A549 (cell line): Measurements from ENCODE around the gene SLC32A1. TPM values are rescaled to one million over a fixed set of nuclear protein-coding genes. Genes with fewer than 3 reads are reported as not detected.

Source experiments
- ATAC-seq, 2 experiments: fragments of 200-7000 bp in 1 of 2; fragments of >200 bp in 1 of 2; cut with Nextera tagmentation in 1 of 2; cut with Tn5 transposase in 1 of 2; 3 replicates each; pipeline versions ENCODE4 v1.8.0 to v1.9.1; 2018 to 2020; ENCODE audit warnings: mild to moderate bottlenecking in 1 of 2, moderate library complexity in 1 of 2
- CTCF ChIA-PET: fragments of 300-600 bp; sonication (Branson Sonifier 250); formaldehyde crosslinking; extraction: SDS; loops from one replicate; lab custom pipeline; 2021; ENCODE audit warnings: antibody characterized with exemption, inconsistent platforms; lab: Yijun Ruan, JAX
- POLR2A ChIA-PET: fragments of 350-600 bp; formaldehyde crosslinking; extraction: SDS; loops from one replicate; lab custom pipeline; 2021; ENCODE audit warnings: antibody characterized with exemption, inconsistent platforms; lab: Yijun Ruan, JAX
- DNase-seq, 2 experiments: peaks; one replicate each; pipeline versions ENCODE4 v3.0.0 to v3.0.0-alpha.2; 2011 to 2016; ENCODE audit warnings: low read depth in 1 of 2, low spot score in 1 of 2
- FAIRE-seq: peaks from 2 replicates; lab custom pipeline; 2011; peaks lifted over from hg19 to GRCh38; lab: Jason Lieb, UNC
- H3K27ac ChIP-seq, 2 experiments: fragments of >200 bp; sonication (Bioruptor Twin); formaldehyde crosslinking; 3 replicates each; pipeline ENCODE4 v1.5.1; 2016 to 2017
- H3K4me1 ChIP-seq: fragments of >200 bp; sonication (Bioruptor Twin); formaldehyde crosslinking; 3 replicates; pipeline ENCODE4 v1.6.1; 2016
- H3K4me2 ChIP-seq: fragments of >200 bp; sonication (Bioruptor Twin); formaldehyde crosslinking; 3 replicates; pipeline ENCODE4 v1.6.1; 2016
- H3K4me3 ChIP-seq: fragments of >200 bp; sonication (Bioruptor Twin); formaldehyde crosslinking; 3 replicates; pipeline ENCODE4 v1.5.1; 2016
- H3K9me3 ChIP-seq: fragments of >200 bp; sonication (Bioruptor Twin); formaldehyde crosslinking; 3 replicates; pipeline ENCODE4 v1.6.1; 2016
- CBX8 ChIP-seq: fragments of 200-600 bp; sonication (generic); IDR thresholded peaks from 2 replicates; pipeline ENCODE4 v1.6.1; 2016
- E2F6 ChIP-seq: IDR thresholded peaks from 2 replicates; pipeline ENCODE4 v1.6.1; 2012; ENCODE audit warnings: low read depth, borderline replicate concordance
- EHF ChIP-seq: fragments of 250-450 bp; sonication (Bioruptor Pico); IDR thresholded peaks from 2 replicates; pipeline ENCODE4 v1.5.0; 2020; ENCODE audit warnings: mild to moderate bottlenecking
- EHMT2 ChIP-seq: fragments of 200-600 bp; sonication (generic); IDR thresholded peaks from 2 replicates; pipeline ENCODE4 v1.6.1; 2016; ENCODE audit warnings: antibody characterized with exemption, low read depth, mild to moderate bottlenecking, moderate library complexity
- ESRRA ChIP-seq: fragments of 150-350 bp; IDR thresholded peaks from 2 replicates; pipeline ENCODE4 v1.6.1; 2014; ENCODE audit warnings: mild to moderate bottlenecking, low read length, borderline replicate concordance
- HMGXB4 ChIP-seq: fragments of 250-450 bp; sonication (Bioruptor Pico); IDR thresholded peaks from 2 replicates; pipeline ENCODE4 v1.5.0; 2021; ENCODE audit warnings: mild to moderate bottlenecking, moderate library complexity, borderline replicate concordance
- NFE2L2 ChIP-seq: fragments of 150-350 bp; conservative IDR thresholded peaks from 2 replicates; pipeline ENCODE4 v1.6.1; 2014; ENCODE audit warnings: low read length
- PHF8 ChIP-seq: fragments of 200-600 bp; sonication (generic); IDR thresholded peaks from 2 replicates; pipeline ENCODE4 v1.6.1; 2016; ENCODE audit warnings: low read depth, mild to moderate bottlenecking, antibody characterized with exemption, moderate library complexity, borderline replicate concordance
- USF2 ChIP-seq: fragments of 450-650 bp; IDR thresholded peaks from 2 replicates; pipeline ENCODE4 v1.6.1; 2014; ENCODE audit warnings: antibody characterized with exemption
- ZNF302 ChIP-seq: fragments of 250-450 bp; sonication (Bioruptor Pico); IDR thresholded peaks from 2 replicates; pipeline ENCODE4 v1.9.0; 2021; ENCODE audit warnings: inconsistent platforms, mild to moderate bottlenecking, moderate library complexity
- WGBS: methylation state at CpG from one replicate; pipeline ENCODE4 v1.1.6; 2017; ENCODE audit errors: missing lambda C conversion rate; 5-methylcytosine and 5-hydroxymethylcytosine counted together
- polyA plus RNA-seq, 4 experiments: library from polyadenylated mRNA; depleted of rRNA in 3 of 4; stranded (reverse); fragments of >200 nt; fragmentation: RNase III in 1 of 4; extraction: RNeasy Plus Mini Kit Qiagen cat#74134 plus additional on column Dnase treatment in 1 of 4; gene quantifications; 2 replicates in 3 of 4; 3 replicates in 1 of 4; pipeline ENCODE4 v1.2.3, GENCODE V29; 2011 to 2017
- TF ChIP-seq, protein P1 (sequence below): fragments of 150-350 bp; IDR thresholded peaks from 2 replicates; pipeline ENCODE4 v1.6.1; 2014; ENCODE audit warnings: low read depth, mild to moderate bottlenecking, low read length
- TF ChIP-seq, protein P2 (sequence below): IDR thresholded peaks from 2 replicates; pipeline ENCODE4 v1.6.1; 2012
- TF ChIP-seq, protein P3 (sequence below): fragments of 250-450 bp; sonication (Bioruptor Pico); IDR thresholded peaks from 2 replicates; pipeline ENCODE4 v1.5.0; 2020; ENCODE audit warnings: low read depth, mild to moderate bottlenecking, moderate library complexity

Gene SLC32A1
- polyA plus RNA-seq, 2 of the 4 experiments (the other 2 are of a cell fraction) = not detected

- TF ChIP-seq HMGXB4 (CRISPR knock-in tag) (no peak), EHMT2 (no peak), CBX8 (no peak), NFE2L2 (no peak)
- TF ChIP-seq, protein P1, sequence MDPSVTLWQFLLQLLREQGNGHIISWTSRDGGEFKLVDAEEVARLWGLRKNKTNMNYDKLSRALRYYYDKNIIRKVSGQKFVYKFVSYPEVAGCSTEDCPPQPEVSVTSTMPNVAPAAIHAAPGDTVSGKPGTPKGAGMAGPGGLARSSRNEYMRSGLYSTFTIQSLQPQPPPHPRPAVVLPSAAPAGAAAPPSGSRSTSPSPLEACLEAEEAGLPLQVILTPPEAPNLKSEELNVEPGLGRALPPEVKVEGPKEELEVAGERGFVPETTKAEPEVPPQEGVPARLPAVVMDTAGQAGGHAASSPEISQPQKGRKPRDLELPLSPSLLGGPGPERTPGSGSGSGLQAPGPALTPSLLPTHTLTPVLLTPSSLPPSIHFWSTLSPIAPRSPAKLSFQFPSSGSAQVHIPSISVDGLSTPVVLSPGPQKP = no peak
- TF ChIP-seq, protein P2, sequence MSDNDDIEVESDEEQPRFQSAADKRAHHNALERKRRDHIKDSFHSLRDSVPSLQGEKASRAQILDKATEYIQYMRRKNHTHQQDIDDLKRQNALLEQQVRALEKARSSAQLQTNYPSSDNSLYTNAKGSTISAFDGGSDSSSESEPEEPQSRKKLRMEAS = no peak
Observed at GRCh38 chr20:38735172-38735571, 10.9 kb downstream of the SLC32A1 start (continued).

DNA sequence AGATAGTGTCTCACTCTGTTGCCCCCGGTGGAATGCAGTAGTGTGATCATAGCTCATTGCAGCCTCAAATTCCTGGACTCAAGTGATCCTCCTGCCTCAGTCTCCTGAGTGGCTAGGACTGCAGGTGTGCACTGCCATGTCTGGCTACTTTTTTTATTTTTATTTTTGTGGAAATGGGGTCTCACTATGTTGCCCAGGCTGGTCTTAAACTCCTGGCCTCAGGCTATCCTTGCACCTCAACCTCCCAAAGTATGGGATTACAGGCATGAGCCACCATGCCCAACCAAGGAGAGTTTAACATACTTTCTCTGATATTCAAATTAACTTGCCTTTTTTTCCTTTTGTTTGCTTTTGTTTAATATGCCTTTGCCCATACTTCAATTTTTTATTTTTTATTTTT is 13.6 kb downstream of the SLC32A1 start:
- FAIRE-seq = no peak

DNA sequence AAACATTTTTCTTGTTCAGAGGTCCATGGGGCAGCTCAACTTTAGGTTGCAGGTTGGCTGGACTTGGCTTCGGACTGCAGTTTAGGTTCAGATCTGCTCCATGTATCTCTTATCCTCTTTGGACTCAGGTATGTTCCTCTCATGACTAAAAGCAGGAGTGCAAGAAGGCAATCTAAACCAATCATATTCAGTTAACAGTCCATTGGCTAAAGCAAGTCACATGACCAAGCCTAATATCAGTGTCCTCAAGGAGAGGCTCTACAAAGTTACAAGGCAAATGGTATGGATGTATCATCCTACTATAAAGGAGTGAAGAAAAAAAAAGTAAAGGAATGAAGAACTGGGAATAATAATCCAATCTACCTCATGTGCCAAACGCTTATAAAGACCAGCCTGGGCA is 21.5 kb downstream of the SLC32A1 start:
- no peak overlapping the region for H3K27ac ChIP-seq
- H3K4me1 ChIP-seq = peaks cover 11% of the 10 kb centered on the region; the same call in 2 of the 3 replicates
- ChIA-PET POLR2A (no interaction called here), CTCF (interaction anchor here (16.3 kb wide), 1 partner anchor 100 kb away, joined by 253 read pairs; no protein-coding TSS in a partner anchor)
- TF ChIP-seq EHF (no peak), USF2 (peak; percentile 50)
- H3K4me3 ChIP-seq = no peak overlapping the region
- H3K9me3 ChIP-seq = no peaks in the 10 kb centered on the region
- ATAC-seq (no peak), DNase-seq (peak in 1 of 2 experiments; percentile 13), FAIRE-seq (no peak)
- WGBS = 84% methylated on average over 2 of the region's 2 CpGs
- no peak overlapping the region for H3K4me2 ChIP-seq

More for the DNA sequence above, 13.6 kb downstream of the SLC32A1 start:
- Histone ChIP-seq H3K27ac (no peak overlapping the region), H3K9me3 (no peaks in the 10 kb centered on the region), H3K4me2 (no peak overlapping the region), H3K4me3 (no peak overlapping the region), H3K4me1 (no peaks in the 10 kb centered on the region)
- ChIA-PET CTCF (interaction anchor here (1.2 to 1.5 kb wide), 2 partner anchors 9 to 13 kb away, joined by 4 read pairs; no protein-coding TSS in a partner anchor), POLR2A (no interaction called here)
- no peak for DNase-seq
- ATAC-seq = no peak
- WGBS = 2% methylated on average over 1 of the region's 1 CpG
- TF ChIP-seq NFE2L2 = no peak
- TF ChIP-seq PHF8 = no peak
- no peak for TF ChIP-seq E2F6
- TF ChIP-seq ESRRA = no peak
- TF ChIP-seq, protein P2 = no peak
- TF ChIP-seq ZNF302 (CRISPR knock-in tag) = no peak
- TF ChIP-seq, protein P3, sequence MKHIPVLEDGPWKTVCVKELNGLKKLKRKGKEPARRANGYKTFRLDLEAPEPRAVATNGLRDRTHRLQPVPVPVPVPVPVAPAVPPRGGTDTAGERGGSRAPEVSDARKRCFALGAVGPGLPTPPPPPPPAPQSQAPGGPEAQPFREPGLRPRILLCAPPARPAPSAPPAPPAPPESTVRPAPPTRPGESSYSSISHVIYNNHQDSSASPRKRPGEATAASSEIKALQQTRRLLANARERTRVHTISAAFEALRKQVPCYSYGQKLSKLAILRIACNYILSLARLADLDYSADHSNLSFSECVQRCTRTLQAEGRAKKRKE (CRISPR knock-in tag) = no peak
- TF ChIP-seq, all 56 proteins: peak for 0
